ENCODE data around the gene AMFR. TPM values are rescaled to one million over a fixed set of nuclear protein-coding genes. Genes with fewer than 3 reads are reported as not detected.

AMFR gene
- total RNA-seq, 2 experiments from 2014 or later, result 35.9 to 41.6 TPM

DNA sequence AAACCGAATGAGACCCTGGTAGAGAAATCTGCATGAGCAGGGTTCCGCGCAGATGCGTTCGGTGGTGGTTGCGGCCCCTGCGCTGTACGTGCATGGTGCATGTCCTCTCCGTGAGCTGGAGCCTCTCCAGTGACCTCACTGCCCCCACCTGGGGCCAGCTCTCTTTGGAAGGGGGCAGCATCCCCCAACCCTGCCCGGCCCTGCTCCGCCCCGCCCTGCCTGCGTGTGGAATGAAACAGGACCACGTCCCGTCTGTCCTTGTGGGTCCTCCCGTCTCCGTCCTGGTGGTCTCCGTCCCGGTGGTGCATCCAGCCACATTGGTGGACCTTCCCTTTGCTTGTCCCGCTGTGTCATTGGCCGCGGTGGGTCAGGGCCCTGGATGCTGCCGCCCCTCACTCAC is 84.9 kb downstream of the AMFR start:
- Mint-ChIP-seq H3K4me3 (no peak overlapping the region), H3K4me1 (ENCODE audit: low read depth) (no peaks in the 10 kb centered on the region), H3K27me3 (no peaks in the 10 kb centered on the region), H3K36me3 (ENCODE audit: low read depth) (no peaks in the 10 kb centered on the region), H3K9me3 (no peaks in the 10 kb centered on the region), H3K27ac (no peak overlapping the region)
- ChIA-PET CTCF (no interaction called here), POLR2A (interaction anchor here (0.8 to 1.1 kb wide), 2 partner anchors 14 to 21 kb away, joined by 3 read pairs; no protein-coding TSS in a partner anchor)
- TF ChIP-seq, protein P1, sequence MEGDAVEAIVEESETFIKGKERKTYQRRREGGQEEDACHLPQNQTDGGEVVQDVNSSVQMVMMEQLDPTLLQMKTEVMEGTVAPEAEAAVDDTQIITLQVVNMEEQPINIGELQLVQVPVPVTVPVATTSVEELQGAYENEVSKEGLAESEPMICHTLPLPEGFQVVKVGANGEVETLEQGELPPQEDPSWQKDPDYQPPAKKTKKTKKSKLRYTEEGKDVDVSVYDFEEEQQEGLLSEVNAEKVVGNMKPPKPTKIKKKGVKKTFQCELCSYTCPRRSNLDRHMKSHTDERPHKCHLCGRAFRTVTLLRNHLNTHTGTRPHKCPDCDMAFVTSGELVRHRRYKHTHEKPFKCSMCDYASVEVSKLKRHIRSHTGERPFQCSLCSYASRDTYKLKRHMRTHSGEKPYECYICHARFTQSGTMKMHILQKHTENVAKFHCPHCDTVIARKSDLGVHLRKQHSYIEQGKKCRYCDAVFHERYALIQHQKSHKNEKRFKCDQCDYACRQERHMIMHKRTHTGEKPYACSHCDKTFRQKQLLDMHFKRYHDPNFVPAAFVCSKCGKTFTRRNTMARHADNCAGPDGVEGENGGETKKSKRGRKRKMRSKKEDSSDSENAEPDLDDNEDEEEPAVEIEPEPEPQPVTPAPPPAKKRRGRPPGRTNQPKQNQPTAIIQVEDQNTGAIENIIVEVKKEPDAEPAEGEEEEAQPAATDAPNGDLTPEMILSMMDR (IDR thresholded peaks at IDR 0.05), result no peak
- ATAC-seq (no peak), DNase-seq (no peak)
- intact Hi-C loops (cut with micrococcal nuclease), result no loop called here

DNA sequence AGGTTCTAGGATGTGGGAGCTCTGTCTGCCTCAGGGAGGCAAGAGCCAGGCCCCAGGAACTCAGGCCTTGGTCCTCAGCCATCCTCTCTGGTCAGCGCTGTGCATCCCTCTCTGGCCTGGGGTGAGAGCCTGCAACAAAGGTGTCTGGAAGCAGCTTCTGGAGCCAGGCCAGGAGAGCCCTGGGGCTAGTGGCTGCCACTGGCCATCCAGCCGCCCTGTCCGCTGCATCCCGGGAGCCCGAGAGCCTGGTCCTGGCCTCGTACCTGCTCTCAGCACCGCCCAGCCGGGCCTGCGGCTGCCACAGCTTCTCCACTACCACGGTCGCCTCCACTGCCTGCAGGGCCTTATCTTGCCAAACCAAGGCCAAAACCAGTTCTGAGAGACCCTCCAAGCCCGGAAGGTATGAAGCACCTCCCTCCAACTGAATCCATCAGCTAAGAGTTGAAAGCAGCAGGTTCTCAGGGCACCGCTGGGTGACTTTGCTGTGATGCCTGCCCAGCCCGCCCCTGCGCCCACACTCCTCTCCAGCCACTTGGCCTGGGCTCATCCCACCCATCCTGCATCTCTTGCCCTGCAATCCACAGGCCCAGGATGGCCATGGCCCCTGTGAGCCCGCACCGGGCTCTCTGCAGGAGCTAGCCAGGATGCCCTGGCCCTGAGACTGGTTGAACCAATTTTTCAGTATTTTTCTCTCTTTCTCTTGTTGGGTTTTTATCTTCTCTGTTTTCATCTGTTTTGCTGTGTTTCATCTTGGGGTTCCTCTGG is 85.7 kb downstream of the AMFR start:
- Mint-ChIP-seq H3K27me3 (no peaks in the 10 kb centered on the region), H3K36me3 (ENCODE audit: low read depth) (no peaks in the 10 kb centered on the region), H3K4me3 (no peak overlapping the region), H3K27ac (no peak overlapping the region), H3K4me1 (ENCODE audit: low read depth) (no peaks in the 10 kb centered on the region), H3K9me3 (no peaks in the 10 kb centered on the region)
- intact Hi-C loops (cut with micrococcal nuclease), result no loop called here
- no peak for ATAC-seq
- no peak for DNase-seq
- ChIA-PET POLR2A (interaction anchor here (1.1 kb wide), 1 partner anchor 21 kb away, joined by 3 read pairs; no protein-coding TSS in a partner anchor), CTCF (no interaction called here)
- TF ChIP-seq, protein P1 (IDR thresholded peaks at IDR 0.05), result no peak

DNA sequence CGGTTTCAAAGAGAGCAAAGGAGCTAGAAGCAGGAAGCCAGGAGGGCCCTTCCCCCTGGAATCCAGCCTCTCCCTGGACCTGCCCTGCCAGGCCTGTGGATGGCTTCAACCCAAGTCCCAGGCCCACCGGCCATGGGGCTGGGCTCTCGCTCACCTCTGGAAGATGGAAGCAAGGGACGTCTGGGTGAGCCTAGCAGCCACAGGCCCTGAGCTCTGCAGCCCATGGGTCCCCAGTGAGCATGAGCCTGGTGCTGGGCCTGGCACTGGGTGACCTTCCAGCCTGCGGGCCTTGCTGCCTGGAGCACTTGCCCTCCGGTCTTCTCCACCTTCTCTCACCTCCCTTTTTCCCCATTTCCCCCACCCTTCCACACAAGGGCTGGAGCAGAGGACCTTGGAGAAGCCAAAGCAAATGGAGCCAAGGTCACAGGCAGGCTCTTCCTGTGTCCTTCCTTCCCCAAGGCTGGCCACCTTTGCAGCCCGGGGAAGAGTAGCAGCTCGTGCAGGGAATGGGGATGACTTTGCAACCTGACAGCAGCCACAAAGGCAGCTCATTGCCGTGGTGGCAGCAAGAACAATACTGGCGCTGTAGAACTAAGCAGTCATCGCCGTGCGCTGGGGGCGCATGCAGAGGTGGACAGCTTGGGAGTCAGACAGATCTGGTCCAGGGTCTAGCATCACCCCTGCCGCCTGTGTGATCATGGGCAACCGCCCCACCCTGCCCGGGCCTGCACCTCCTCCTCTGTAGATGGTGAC is 86.6 kb downstream of the AMFR start:
- TF ChIP-seq, protein P1 (IDR thresholded peaks at IDR 0.05), result no peak
- DNase-seq (no peak), ATAC-seq (no peak)
- POLR2A ChIA-PET, result no interaction called here
- CTCF ChIA-PET, result interaction anchor here (1.0 kb wide), 1 partner anchor 17 kb away, joined by 3 read pairs; no protein-coding TSS in a partner anchor
- H3K4me1 Mint-ChIP-seq (ENCODE audit: low read depth), result no peaks in the 10 kb centered on the region
- no peak overlapping the region for H3K27ac Mint-ChIP-seq
- intact Hi-C loops (cut with micrococcal nuclease), result no loop called here
- H3K27me3 Mint-ChIP-seq, result no peaks in the 10 kb centered on the region
- no peaks in the 10 kb centered on the region for H3K9me3 Mint-ChIP-seq
- H3K36me3 Mint-ChIP-seq (ENCODE audit: low read depth), result no peaks in the 10 kb centered on the region
- H3K4me3 Mint-ChIP-seq, result no peak overlapping the region

DNA sequence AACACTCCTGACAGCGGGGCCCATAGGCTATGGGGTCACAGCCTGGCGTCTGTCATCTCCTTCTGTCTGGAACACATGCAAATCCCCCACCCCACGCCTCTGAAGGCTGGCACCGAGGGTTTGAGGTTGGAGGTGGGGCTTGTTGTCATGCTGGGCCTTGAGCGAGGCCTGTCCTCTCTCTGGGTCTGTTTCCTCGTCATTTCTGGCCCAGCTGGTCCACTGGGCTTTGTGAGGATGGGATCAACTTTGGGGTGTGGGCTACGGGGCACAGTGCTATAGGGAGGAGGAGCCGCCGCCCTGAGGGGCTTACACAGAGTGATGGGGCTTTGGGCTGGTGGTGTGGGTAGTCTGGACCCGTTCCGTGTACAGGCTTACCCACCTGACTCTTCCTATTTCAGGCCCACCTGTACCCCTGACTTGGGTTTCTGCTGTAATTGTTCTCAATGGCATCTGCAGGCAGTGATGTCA is 87.5 kb downstream of the AMFR start:
- ChIA-PET POLR2A (no interaction called here), CTCF (interaction anchor here (1.0 kb wide), 1 partner anchor 18 kb away, joined by 3 read pairs; no protein-coding TSS in a partner anchor)
- H3K4me3 Mint-ChIP-seq, result no peak overlapping the region
- H3K9me3 Mint-ChIP-seq, result no peaks in the 10 kb centered on the region
- H3K27me3 Mint-ChIP-seq, result no peaks in the 10 kb centered on the region
- no peaks in the 10 kb centered on the region for H3K36me3 Mint-ChIP-seq (ENCODE audit: low read depth)
- intact Hi-C loops (cut with micrococcal nuclease), result no loop called here
- no peak for ATAC-seq
- H3K4me1 Mint-ChIP-seq (ENCODE audit: low read depth), result no peaks in the 10 kb centered on the region
- H3K27ac Mint-ChIP-seq, result no peak overlapping the region
- TF ChIP-seq, protein P1 (IDR thresholded peaks at IDR 0.05), result no peak
- DNase-seq, result no peak

All from activated CD8-positive, alpha-beta T cell treated with anti-CD3 and anti-CD28 coated beads for 36 hours (primary cell).